WTC11 (cell line): Measurements from ENCODE around the gene UBE2K. TPM values are rescaled to one million over a fixed set of nuclear protein-coding genes. Genes with fewer than 3 reads are reported as not detected.
"Not testable (repeated sequence)": the region's sequence is repeated elsewhere in the genome, so short reads cannot be mapped to it uniquely, and the experiment has no call there.

Experiments
- ATAC-seq: fragments of 200-7000 bp; cut with Tn5 transposase; 2 replicates; pipeline ENCODE4 v1.10.0; 2021; ENCODE audit warnings: mild to moderate bottlenecking, moderate library complexity
- CTCF ChIA-PET: fragments of 300-600 bp; sonication (Branson Sonifier 250); formaldehyde crosslinking; loops from one replicate; lab custom pipeline; 2021; ENCODE audit warnings: antibody characterized with exemption; lab: Charles Lee
- POLR2A ChIA-PET: fragments of 350-600 bp; sonication (Branson Sonifier 250); formaldehyde crosslinking; loops from one replicate; lab custom pipeline; 2021; ENCODE audit warnings: antibody characterized with exemption; lab: Charles Lee
- DNase-seq: peaks from one replicate; pipeline ENCODE4 v3.0.0; 2021; ENCODE audit warnings: low spot score
- H3K27ac Mint-ChIP-seq: 2 replicates; pipeline ENCODE4 v1.8.0; 2021; ENCODE audit warnings: mixed read lengths
- H3K27me3 Mint-ChIP-seq: 2 replicates; pipeline ENCODE4 v1.8.0; 2021; ENCODE audit warnings: low read depth, mild to moderate bottlenecking, moderate library complexity, mixed read lengths
- H3K36me3 Mint-ChIP-seq: 2 replicates; pipeline ENCODE4 v1.8.0; 2021; ENCODE audit warnings: mixed read lengths
- H3K4me1 Mint-ChIP-seq: 2 replicates; pipeline ENCODE4 v1.8.0; 2022; ENCODE audit warnings: mixed read lengths
- H3K4me3 Mint-ChIP-seq: 2 replicates; pipeline ENCODE4 v1.8.0; 2021; ENCODE audit warnings: mild to moderate bottlenecking, moderate library complexity, mixed read lengths
- H3K9me3 Mint-ChIP-seq: 2 replicates; pipeline ENCODE4 v1.8.0; 2021; ENCODE audit warnings: mixed read lengths
- ERG ChIP-seq: fragments of 250-450 bp; sonication (Bioruptor Pico); IDR thresholded peaks from 2 replicates; pipeline ENCODE4 v1.8.0; 2021; ENCODE audit warnings: mild to moderate bottlenecking
- FOXJ3 ChIP-seq: sonication (generic); formaldehyde crosslinking; IDR thresholded peaks from 2 replicates; pipeline ENCODE4 v1.9.0; 2021; ENCODE audit warnings: missing genetic modification reagents, mild to moderate bottlenecking, borderline replicate concordance
- JAZF1 ChIP-seq: fragments of 250-450 bp; sonication (Bioruptor Pico); IDR thresholded peaks from 2 replicates; pipeline ENCODE4 v1.9.0; 2021; ENCODE audit warnings: moderate library complexity, mild to moderate bottlenecking, inconsistent platforms
- MYBL2 ChIP-seq: sonication (generic); formaldehyde crosslinking; IDR thresholded peaks from 2 replicates; pipeline ENCODE4 v1.8.1; 2023; ENCODE audit warnings: mild to moderate bottlenecking, moderate library complexity, missing genetic modification reagents
- RORB ChIP-seq: fragments of 250-450 bp; sonication (Bioruptor Pico); IDR thresholded peaks from 2 replicates; pipeline ENCODE4 v1.9.0; 2021; ENCODE audit warnings: mild to moderate bottlenecking
- SOX15 ChIP-seq: fragments of 250-450 bp; sonication (Bioruptor Pico); IDR thresholded peaks from 2 replicates; pipeline ENCODE4 v1.9.0; 2021; ENCODE audit warnings: mild to moderate bottlenecking
- ZNF138 ChIP-seq: sonication (generic); formaldehyde crosslinking; conservative IDR thresholded peaks from 2 replicates; pipeline ENCODE4 v1.8.1; 2022; ENCODE audit warnings: mild to moderate bottlenecking, moderate library complexity, missing genetic modification reagents
- ZNF416 ChIP-seq: fragments of 250-450 bp; sonication (Bioruptor Pico); IDR thresholded peaks from 2 replicates; pipeline ENCODE4 v1.9.0; 2021; ENCODE audit warnings: mild to moderate bottlenecking, inconsistent platforms
- total RNA-seq: library from RNA; stranded (reverse); gene quantifications from 3 replicates; pipeline ENCODE4 v1.2.3, GENCODE V29; 2021
- TF ChIP-seq, protein P1 (sequence below): sonication (generic); formaldehyde crosslinking; IDR thresholded peaks from 2 replicates; pipeline ENCODE4 v1.8.0; 2023; ENCODE audit warnings: mild to moderate bottlenecking, missing genetic modification reagents
- TF ChIP-seq, protein P2 (sequence below): fragments of 250-450 bp; sonication (Bioruptor Pico); IDR thresholded peaks from 2 replicates; pipeline ENCODE4 v1.9.0; 2021; ENCODE audit warnings: mild to moderate bottlenecking

UBE2K gene
- total RNA-seq, 1 experiment from 2014 or later: 135 TPM

GRCh38 chr4:39715788-39716187 is 17.9 kb downstream of the UBE2K start:
- DNase-seq: no peak
- Mint-ChIP-seq H3K4me1 (peaks cover 9% of the 10 kb centered on the region), H3K27ac (peak overlapping the region; percentile 69), H3K9me3 (peaks cover 10% of the 10 kb centered on the region)
- ChIA-PET CTCF (interaction anchor here (0.6 kb wide), 1 partner anchor 257 kb away, joined by 3 read pairs; no protein-coding TSS in a partner anchor), POLR2A (no interaction called here)
- TF ChIP-seq, protein P1, sequence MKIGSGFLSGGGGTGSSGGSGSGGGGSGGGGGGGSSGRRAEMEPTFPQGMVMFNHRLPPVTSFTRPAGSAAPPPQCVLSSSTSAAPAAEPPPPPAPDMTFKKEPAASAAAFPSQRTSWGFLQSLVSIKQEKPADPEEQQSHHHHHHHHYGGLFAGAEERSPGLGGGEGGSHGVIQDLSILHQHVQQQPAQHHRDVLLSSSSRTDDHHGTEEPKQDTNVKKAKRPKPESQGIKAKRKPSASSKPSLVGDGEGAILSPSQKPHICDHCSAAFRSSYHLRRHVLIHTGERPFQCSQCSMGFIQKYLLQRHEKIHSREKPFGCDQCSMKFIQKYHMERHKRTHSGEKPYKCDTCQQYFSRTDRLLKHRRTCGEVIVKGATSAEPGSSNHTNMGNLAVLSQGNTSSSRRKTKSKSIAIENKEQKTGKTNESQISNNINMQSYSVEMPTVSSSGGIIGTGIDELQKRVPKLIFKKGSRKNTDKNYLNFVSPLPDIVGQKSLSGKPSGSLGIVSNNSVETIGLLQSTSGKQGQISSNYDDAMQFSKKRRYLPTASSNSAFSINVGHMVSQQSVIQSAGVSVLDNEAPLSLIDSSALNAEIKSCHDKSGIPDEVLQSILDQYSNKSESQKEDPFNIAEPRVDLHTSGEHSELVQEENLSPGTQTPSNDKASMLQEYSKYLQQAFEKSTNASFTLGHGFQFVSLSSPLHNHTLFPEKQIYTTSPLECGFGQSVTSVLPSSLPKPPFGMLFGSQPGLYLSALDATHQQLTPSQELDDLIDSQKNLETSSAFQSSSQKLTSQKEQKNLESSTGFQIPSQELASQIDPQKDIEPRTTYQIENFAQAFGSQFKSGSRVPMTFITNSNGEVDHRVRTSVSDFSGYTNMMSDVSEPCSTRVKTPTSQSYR (CRISPR knock-in tag): no peak
- TF ChIP-seq ZNF416 (CRISPR knock-in tag) (no peak), FOXJ3 (no peak), MYBL2 (CRISPR knock-in tag) (no peak)
- TF ChIP-seq, protein P2, sequence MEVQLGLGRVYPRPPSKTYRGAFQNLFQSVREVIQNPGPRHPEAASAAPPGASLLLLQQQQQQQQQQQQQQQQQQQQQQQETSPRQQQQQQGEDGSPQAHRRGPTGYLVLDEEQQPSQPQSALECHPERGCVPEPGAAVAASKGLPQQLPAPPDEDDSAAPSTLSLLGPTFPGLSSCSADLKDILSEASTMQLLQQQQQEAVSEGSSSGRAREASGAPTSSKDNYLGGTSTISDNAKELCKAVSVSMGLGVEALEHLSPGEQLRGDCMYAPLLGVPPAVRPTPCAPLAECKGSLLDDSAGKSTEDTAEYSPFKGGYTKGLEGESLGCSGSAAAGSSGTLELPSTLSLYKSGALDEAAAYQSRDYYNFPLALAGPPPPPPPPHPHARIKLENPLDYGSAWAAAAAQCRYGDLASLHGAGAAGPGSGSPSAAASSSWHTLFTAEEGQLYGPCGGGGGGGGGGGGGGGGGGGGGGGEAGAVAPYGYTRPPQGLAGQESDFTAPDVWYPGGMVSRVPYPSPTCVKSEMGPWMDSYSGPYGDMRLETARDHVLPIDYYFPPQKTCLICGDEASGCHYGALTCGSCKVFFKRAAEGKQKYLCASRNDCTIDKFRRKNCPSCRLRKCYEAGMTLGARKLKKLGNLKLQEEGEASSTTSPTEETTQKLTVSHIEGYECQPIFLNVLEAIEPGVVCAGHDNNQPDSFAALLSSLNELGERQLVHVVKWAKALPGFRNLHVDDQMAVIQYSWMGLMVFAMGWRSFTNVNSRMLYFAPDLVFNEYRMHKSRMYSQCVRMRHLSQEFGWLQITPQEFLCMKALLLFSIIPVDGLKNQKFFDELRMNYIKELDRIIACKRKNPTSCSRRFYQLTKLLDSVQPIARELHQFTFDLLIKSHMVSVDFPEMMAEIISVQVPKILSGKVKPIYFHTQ (CRISPR knock-in tag): no peak
- TF ChIP-seq, all 79 proteins: peak for 0
- H3K36me3 Mint-ChIP-seq: peaks cover 23% of the 10 kb centered on the region
- no peak for ATAC-seq
- no peak overlapping the region for H3K4me3 Mint-ChIP-seq
- H3K27me3 Mint-ChIP-seq: no peaks in the 10 kb centered on the region

- no peak for DNase-seq
- ATAC-seq: no peak
- CTCF ChIA-PET: interaction anchor here (0.6 kb wide), 1 partner anchor 256 kb away, joined by 3 read pairs; no protein-coding TSS in a partner anchor
- TF ChIP-seq JAZF1 (CRISPR knock-in tag) (no peak), ERG (CRISPR knock-in tag) (no peak), ZNF138 (no peak), SOX15 (no peak), RORB (CRISPR knock-in tag) (no peak)
- TF ChIP-seq, all 79 proteins: peak for 0
- Mint-ChIP-seq H3K27me3 (no peaks in the 10 kb centered on the region), H3K36me3 (peaks cover 23% of the 10 kb centered on the region), H3K27ac (0 out of 2 replicates have a peak overlapping the region, but pooled peaks have one; percentile 69), H3K9me3 (peaks cover 10% of the 10 kb centered on the region), H3K4me1 (peaks cover 9% of the 10 kb centered on the region), H3K4me3 (no peak overlapping the region)
- POLR2A ChIA-PET: no interaction called here
Measured at GRCh38 chr4:39716356-39716755, 18.4 kb downstream of the UBE2K start.

DNA sequence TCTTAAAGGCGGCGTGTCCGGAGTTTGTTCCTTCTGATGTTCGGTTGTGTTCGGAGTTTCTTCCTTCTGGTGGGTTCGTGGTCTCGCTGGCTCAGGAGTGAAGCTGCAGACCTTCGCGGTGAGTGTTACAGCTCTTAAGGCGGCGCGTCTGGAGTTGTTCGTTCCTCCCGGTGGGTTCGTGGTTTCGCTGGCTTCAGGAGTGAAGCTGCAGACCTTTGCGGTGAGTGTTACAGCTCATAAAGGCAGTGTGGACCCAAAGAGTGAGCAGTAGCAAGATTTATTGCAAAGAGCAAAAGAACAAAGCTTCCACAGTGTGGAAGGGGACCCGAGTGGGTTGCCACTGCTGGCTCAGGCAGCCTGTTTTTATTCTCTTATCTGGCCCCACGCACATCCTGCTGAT is 19.8 kb downstream of the UBE2K start:
- peak overlapping the region; percentile 84 for H3K27ac Mint-ChIP-seq
- CTCF ChIA-PET, H3K4me1 Mint-ChIP-seq, H3K4me3 Mint-ChIP-seq, ATAC-seq, DNase-seq, H3K27me3 Mint-ChIP-seq: not testable (repeated sequence)
- POLR2A ChIA-PET: interaction anchor here (0.7 kb wide), 1 partner anchor 536 kb away, joined by 4 read pairs; no protein-coding TSS in a partner anchor
- H3K9me3 Mint-ChIP-seq: peaks cover 10% of the 10 kb centered on the region
- peaks cover 23% of the 10 kb centered on the region for H3K36me3 Mint-ChIP-seq
